IMR-90 (cell line): ENCODE data around the gene PHF21A.

Experiments
- CEBPB ChIP-seq: IDR thresholded peaks from 2 replicates; pipeline ENCODE4 v1.6.1; 2012; ENCODE audit warnings: low read depth, low read length, improper control_type of control experiment
- MXI1 ChIP-seq: IDR thresholded peaks from 2 replicates; pipeline ENCODE4 v1.6.1; 2012; ENCODE audit warnings: low read depth, mild to moderate bottlenecking, low read length, moderate library complexity, borderline replicate concordance

DNA sequence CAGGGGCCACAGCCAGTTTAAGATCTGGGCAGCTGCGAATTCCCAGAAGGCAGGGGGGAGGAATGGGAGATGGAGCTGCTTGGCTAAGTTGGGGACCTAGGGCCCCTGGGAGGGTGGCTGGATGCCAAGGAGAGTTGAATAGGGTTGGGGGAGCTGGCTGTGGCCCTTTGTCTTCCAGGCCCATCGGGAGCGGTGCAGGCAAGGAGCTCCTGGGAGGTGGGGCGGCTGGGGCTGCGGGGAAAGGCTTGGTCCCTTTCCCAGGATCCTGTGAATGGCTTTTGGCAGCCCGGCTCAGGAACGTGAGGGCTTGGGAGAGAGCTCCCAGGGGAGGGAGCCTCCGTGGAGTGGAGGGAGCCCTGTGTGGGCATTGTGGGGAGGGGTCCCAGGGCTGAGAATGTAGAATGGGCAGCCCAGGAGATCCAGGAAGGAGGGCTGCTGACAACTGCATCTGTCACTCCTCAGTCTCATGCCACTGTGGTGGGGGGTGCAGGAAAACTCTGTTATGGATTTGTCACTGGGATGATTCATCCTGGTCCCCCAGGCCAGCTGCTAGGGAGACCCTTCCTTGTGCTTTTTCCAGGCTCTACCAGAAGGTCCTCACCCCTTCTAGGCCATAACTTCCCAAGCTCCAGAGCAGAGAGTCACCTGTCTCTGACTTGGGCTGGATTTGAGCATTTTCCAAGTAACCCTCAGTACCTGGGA is 220.2 kb downstream of the PHF21A start:
- TF ChIP-seq CEBPB (no peak), MXI1 (no peak)
